SK-N-SH treated with all-trans-retinoic acid at 6 μM for 48 hours (cell line): ENCODE results near the gene REXO1.

Source experiments
- ATAC-seq: fragments of 200-7000 bp; cut with Tn5 transposase; 3 replicates; pipeline ENCODE4 v1.9.1; 2020; ENCODE audit warnings: mild to moderate bottlenecking, moderate library complexity
- ARNTL ChIP-seq: fragments of 450-650 bp; formaldehyde crosslinking; IDR thresholded peaks from 2 replicates; pipeline ENCODE4 v1.5.0; 2020; ENCODE audit warnings: low read depth, mild to moderate bottlenecking, moderate library complexity, borderline replicate concordance
- BACH2 ChIP-seq: fragments of 250-450 bp; sonication (Bioruptor Pico); IDR thresholded peaks from 2 replicates; pipeline ENCODE4 v1.9.0; 2021; ENCODE audit warnings: mild to moderate bottlenecking, borderline replicate concordance
- CREB5 ChIP-seq: fragments of 250-450 bp; sonication (Bioruptor Pico); IDR thresholded peaks from 2 replicates; pipeline ENCODE4 v1.5.1; 2020; ENCODE audit warnings: low read depth, mild to moderate bottlenecking, moderate library complexity
- CSDC2 ChIP-seq: fragments of 250-450 bp; sonication (Bioruptor Pico); IDR thresholded peaks from 2 replicates; pipeline ENCODE4 v1.5.0; 2020; ENCODE audit warnings: mild to moderate bottlenecking, moderate library complexity
- CSRNP3 ChIP-seq: fragments of 250-450 bp; sonication (Bioruptor Pico); IDR thresholded peaks from 2 replicates; pipeline ENCODE4 v1.5.1; 2021; ENCODE audit warnings: mild to moderate bottlenecking, moderate library complexity
- ESRRG ChIP-seq: fragments of 250-450 bp; sonication (Bioruptor Pico); IDR thresholded peaks from 2 replicates; pipeline ENCODE4 v1.6.1; 2021; ENCODE audit warnings: mild to moderate bottlenecking
- GLIS3 ChIP-seq: fragments of 250-450 bp; sonication (Bioruptor Pico); IDR thresholded peaks from 2 replicates; pipeline ENCODE4 v1.5.0; 2020; ENCODE audit warnings: mild to moderate bottlenecking, moderate library complexity
- ISL1 ChIP-seq: fragments of 250-450 bp; sonication (Bioruptor Pico); IDR thresholded peaks from 2 replicates; pipeline ENCODE4 v2.1.2; 2022; ENCODE audit warnings: mild to moderate bottlenecking, moderate library complexity
- PATZ1 ChIP-seq: fragments of 250-450 bp; sonication (Bioruptor Pico); IDR thresholded peaks from 2 replicates; pipeline ENCODE4 v1.8.0; 2020; ENCODE audit warnings: mild to moderate bottlenecking, moderate library complexity, borderline replicate concordance
- PPARA ChIP-seq: fragments of 250-450 bp; sonication (Bioruptor Pico); IDR thresholded peaks from 2 replicates; pipeline ENCODE4 v1.5.0; 2020; ENCODE audit warnings: mild to moderate bottlenecking, borderline replicate concordance
- RARB ChIP-seq: fragments of 250-450 bp; sonication (Bioruptor Pico); IDR thresholded peaks from 2 replicates; pipeline ENCODE4 v1.8.0; 2021; ENCODE audit warnings: mild to moderate bottlenecking, moderate library complexity
- SNAI2 ChIP-seq: fragments of 250-450 bp; sonication (Bioruptor Pico); IDR thresholded peaks from 2 replicates; pipeline ENCODE4 v1.5.0; 2020; ENCODE audit warnings: mild to moderate bottlenecking, moderate library complexity
- TCF4 ChIP-seq: fragments of 250-450 bp; sonication (Bioruptor Pico); IDR thresholded peaks from 2 replicates; pipeline ENCODE4 v1.8.0; 2021; ENCODE audit warnings: mild to moderate bottlenecking, moderate library complexity, borderline replicate concordance
- TOX ChIP-seq: fragments of 250-450 bp; sonication (Bioruptor Pico); IDR thresholded peaks from 2 replicates; pipeline ENCODE4 v1.8.0; 2021; ENCODE audit warnings: mild to moderate bottlenecking, moderate library complexity, borderline replicate concordance
- TSHZ2 ChIP-seq: fragments of 250-450 bp; sonication (Bioruptor Pico); IDR thresholded peaks from 2 replicates; pipeline ENCODE4 v1.5.0; 2020; ENCODE audit warnings: mild to moderate bottlenecking, moderate library complexity
- ZC3H10 ChIP-seq: fragments of 250-450 bp; sonication (Bioruptor Pico); IDR thresholded peaks from 2 replicates; pipeline ENCODE4 v1.5.1; 2021; ENCODE audit warnings: mild to moderate bottlenecking, moderate library complexity
- ZFP3 ChIP-seq: fragments of 250-450 bp; sonication (Bioruptor Pico); IDR thresholded peaks from 2 replicates; pipeline ENCODE4 v1.5.0; 2020; ENCODE audit warnings: mild to moderate bottlenecking, moderate library complexity
- ZFP30 ChIP-seq: fragments of 450-650 bp; formaldehyde crosslinking; IDR thresholded peaks from 2 replicates; pipeline ENCODE4 v1.5.0; 2022; ENCODE audit warnings: mild to moderate bottlenecking, moderate library complexity
- ZNF565 ChIP-seq: fragments of 450-650 bp; formaldehyde crosslinking; conservative IDR thresholded peaks from 2 replicates; pipeline ENCODE4 v1.5.0; 2020; ENCODE audit warnings: low read depth, mild to moderate bottlenecking, moderate library complexity
- ZNF70 ChIP-seq: fragments of 450-650 bp; formaldehyde crosslinking; IDR thresholded peaks from 2 replicates; pipeline ENCODE4 v1.5.0; 2020; ENCODE audit warnings: mild to moderate bottlenecking, moderate library complexity
- ZNF8 ChIP-seq: fragments of 450-650 bp; formaldehyde crosslinking; IDR thresholded peaks from 2 replicates; pipeline ENCODE4 v1.5.0; 2020; ENCODE audit warnings: mild to moderate bottlenecking, moderate library complexity

REXO1 gene

GRCh38 chr19:1862424-1863327 lies 14.4 kb upstream of the REXO1 start:
- TF ChIP-seq ZNF70 (CRISPR knock-in tag) = no peak
- TF ChIP-seq PATZ1 (CRISPR knock-in tag) = 0 out of 2 replicates have a peak, but pooled peaks have one; percentile 20
- ATAC-seq = no peak

- ATAC-seq = no peak
- no peak for TF ChIP-seq BACH2 (CRISPR knock-in tag)
- TF ChIP-seq SNAI2 = no peak
- TF ChIP-seq GLIS3 (CRISPR knock-in tag) = no peak
- TF ChIP-seq ZFP30 = no peak
- TF ChIP-seq ISL1 (CRISPR knock-in tag) = no peak
- TF ChIP-seq ZNF8 (CRISPR knock-in tag) = no peak
- TF ChIP-seq PPARA (CRISPR knock-in tag) = no peak
- no peak for TF ChIP-seq PATZ1 (CRISPR knock-in tag)
- TF ChIP-seq ESRRG (CRISPR knock-in tag) = no peak
- TF ChIP-seq CSRNP3 (CRISPR knock-in tag) = no peak
- no peak for TF ChIP-seq RARB (CRISPR knock-in tag)
- no peak for TF ChIP-seq ARNTL (CRISPR knock-in tag)
- no peak for TF ChIP-seq CSDC2 (CRISPR knock-in tag)
- TF ChIP-seq TSHZ2 (CRISPR knock-in tag) = no peak
Observed at GRCh38 chr19:1862068-1862423, 13.8 kb upstream of the REXO1 start.

GRCh38 chr19:1861599-1862031 lies 13.3 kb upstream of the REXO1 start:
- TF ChIP-seq PATZ1 (CRISPR knock-in tag) = no peak
- TF ChIP-seq ZFP30 = no peak
- TF ChIP-seq TCF4 (CRISPR knock-in tag) = no peak
- TF ChIP-seq ISL1 (CRISPR knock-in tag) = no peak
- TF ChIP-seq ZC3H10 (CRISPR knock-in tag) = no peak
- no peak for TF ChIP-seq TOX (CRISPR knock-in tag)
- TF ChIP-seq ZNF70 (CRISPR knock-in tag) = no peak
- no peak for TF ChIP-seq ARNTL (CRISPR knock-in tag)
- no peak for TF ChIP-seq ZFP3 (CRISPR knock-in tag)
- no peak for TF ChIP-seq SNAI2
- TF ChIP-seq CREB5 = no peak
- TF ChIP-seq ZNF565 (CRISPR knock-in tag) = no peak
- no peak for ATAC-seq
